Erythroblast (primary cell): ENCODE measurements around the gene AMOTL1.

Experiments
- GATA1 ChIP-seq: IDR thresholded peaks from 2 replicates; pipeline ENCODE4 v1.6.1; 2011; ENCODE audit warnings: low read depth, mild to moderate bottlenecking, control low read depth, low read length, moderate library complexity
- POLR2A ChIP-seq: IDR thresholded peaks from 2 replicates; pipeline ENCODE4 v1.6.1; 2011; ENCODE audit warnings: mild to moderate bottlenecking, low read length

- TF ChIP-seq POLR2A: no peak
- TF ChIP-seq GATA1: no peak
Measured at GRCh38 chr11:94925422-94926270, 157.5 kb downstream of the AMOTL1 start.
